ENCODE results near the gene NEDD9.
A peak's percentile ranks its signal among the peaks of the same experiment; 100 is the strongest.

Gene NEDD9, protein sequence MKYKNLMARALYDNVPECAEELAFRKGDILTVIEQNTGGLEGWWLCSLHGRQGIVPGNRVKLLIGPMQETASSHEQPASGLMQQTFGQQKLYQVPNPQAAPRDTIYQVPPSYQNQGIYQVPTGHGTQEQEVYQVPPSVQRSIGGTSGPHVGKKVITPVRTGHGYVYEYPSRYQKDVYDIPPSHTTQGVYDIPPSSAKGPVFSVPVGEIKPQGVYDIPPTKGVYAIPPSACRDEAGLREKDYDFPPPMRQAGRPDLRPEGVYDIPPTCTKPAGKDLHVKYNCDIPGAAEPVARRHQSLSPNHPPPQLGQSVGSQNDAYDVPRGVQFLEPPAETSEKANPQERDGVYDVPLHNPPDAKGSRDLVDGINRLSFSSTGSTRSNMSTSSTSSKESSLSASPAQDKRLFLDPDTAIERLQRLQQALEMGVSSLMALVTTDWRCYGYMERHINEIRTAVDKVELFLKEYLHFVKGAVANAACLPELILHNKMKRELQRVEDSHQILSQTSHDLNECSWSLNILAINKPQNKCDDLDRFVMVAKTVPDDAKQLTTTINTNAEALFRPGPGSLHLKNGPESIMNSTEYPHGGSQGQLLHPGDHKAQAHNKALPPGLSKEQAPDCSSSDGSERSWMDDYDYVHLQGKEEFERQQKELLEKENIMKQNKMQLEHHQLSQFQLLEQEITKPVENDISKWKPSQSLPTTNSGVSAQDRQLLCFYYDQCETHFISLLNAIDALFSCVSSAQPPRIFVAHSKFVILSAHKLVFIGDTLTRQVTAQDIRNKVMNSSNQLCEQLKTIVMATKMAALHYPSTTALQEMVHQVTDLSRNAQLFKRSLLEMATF

DNA sequence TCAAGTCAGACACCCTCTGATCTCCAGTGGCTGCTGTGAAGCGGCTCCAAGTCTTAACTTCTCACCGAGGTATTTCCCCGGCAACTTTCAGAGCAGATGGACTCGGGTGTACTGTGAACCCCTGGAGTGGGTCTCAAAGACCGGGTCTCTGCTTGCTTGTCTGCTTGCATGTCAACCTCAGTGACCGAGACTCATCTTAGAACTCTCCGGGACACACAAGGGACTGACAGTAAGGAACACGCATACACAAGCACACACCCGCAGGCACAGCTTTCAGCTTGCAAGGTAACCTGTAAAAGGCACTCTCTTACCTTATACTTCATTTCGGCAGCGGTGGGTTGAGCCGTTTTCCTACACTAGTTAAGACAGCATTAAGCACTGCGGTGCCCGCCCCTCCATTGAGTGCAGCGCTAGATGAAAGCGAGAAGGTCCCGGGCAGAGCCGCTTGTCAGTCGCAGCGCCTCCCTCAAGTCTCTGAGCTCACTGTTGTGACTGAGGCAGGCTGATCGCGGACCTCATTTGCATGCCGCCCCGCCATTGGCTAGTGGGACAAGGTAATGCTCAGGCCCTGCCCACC lies at the start of gene NEDD9:
TSS of gene NEDD9 (minus strand) at position 476 of the 577 bp plus-strand sequence. CDS start at position 323, 153 bp downstream.
- peak; percentile 68 to 82 for DNase-seq

DNA sequence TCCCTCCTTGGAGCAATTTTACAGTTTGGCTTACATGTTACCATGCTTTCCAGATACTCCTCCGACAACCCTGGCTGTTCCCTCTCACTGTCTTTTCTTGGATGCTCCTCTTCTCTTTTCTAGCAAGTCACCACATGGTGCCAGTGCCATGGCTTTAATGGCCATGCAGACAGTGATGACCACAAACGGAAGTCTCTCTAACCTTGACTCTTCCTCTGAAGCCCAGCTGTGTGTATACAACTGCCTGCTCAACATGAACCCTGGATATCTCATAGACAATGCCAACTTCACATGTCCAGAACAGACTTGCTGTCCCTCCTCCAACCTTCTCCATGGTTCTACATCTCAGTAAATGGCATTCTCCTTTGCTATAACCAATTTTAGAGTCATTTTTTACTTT lies 49.8 kb upstream of the NEDD9 start:
- DNase-seq = no peak

DNA sequence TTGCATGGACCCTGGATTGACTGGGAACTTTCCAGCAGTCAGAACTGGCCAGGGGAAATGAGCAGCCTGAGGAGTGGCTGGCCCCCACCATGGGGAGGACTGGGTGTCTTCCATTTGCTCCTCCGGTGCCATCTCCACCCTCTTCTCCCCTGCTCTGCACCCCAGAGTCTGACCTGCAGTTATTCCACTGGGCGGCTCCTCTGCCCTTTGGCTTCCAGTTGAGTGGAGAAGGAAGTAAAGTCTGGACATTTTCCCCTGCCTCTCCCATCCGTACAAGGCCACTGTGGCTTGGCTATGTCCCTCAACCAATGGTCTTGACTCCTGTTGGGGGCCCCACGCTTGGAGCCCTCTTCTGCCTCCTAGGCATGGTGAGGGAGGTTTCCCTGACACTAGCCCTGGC lies 47.9 kb upstream of the NEDD9 start:
- DNase-seq = no peak

DNA sequence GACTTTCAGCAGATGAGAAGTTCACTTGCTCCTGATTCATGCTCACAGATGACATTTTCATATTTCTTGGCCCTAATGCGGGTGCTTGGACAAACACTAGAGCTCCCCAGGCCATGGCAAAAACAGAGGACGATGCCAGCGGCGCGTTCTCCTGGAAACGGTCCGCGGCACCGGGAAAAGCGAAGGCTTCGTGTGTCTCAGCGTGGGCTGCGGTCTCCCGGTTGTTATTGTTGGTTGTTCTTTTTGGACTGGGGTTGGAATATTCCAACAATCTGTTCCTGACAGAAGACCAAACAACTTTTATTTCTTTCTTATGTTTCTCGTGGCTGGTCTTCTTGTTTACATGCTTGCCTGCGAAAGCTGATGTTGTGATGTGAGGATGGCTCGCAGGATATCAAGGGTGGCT lies 46.8 kb upstream of the NEDD9 start:
- no peak for DNase-seq

DNA sequence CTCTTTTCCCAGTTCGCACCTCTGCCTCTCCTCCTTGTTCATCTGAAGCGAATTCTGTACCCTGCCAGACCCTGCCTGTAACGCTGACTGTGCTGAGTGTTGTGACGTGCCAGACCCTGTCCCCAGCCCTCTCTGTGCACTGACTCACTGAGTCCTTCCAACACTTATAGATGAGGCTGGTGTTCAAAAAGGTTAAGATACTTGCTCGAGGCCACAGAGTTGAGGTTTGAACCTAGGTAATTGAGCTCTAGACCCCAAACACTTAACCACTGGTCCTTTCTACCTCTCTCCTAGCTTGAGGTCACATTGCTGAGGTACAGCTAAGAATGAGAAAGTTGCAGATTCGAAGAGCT lies 45.7 kb upstream of the NEDD9 start:
- DNase-seq = no peak

DNA sequence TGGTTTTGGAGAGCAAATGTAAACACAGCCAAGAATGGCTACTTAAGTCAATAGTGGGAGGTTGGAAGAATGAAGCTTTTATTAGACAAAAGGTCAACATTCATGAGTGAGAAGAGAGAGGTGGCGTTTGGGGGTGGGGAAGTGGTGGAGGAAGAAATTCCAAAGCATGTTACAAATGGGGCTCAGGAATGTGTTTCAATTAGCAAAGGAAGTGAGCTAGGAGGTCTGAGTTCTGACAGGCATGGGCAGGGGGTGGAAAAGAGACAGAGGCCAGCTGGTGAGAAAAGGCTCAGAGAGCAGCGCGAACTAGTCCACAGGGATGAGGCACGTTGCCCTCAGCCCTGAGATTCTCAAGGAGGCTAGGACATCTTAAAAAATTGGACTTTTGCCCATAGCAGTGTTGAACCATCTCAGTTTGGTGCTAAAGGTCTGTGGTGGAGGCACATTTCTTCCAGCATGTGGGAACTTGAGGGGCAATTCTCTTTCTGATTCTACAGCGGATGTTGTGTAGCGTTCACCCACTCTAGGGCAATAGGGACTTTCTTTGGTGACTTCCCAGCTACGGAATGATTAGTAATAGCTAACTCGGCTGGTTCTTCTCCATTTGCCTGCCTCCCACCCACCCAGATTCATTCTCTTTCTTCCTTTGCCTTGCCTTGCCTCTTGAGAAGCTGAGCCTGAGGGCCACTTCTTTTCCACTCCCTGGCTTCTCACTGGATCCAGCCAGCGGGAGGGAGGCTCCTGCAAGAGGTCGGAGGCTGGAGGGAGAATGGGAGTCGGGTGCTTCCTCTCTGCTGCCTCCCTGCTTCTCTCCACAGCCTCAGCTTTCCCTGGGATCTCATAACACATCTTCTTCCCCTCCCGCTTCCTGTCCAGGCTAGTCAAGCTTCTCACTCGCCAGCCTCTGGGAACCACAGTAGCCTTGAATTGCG lies 45.1 kb upstream of the NEDD9 start:
- no peak for DNase-seq

DNA sequence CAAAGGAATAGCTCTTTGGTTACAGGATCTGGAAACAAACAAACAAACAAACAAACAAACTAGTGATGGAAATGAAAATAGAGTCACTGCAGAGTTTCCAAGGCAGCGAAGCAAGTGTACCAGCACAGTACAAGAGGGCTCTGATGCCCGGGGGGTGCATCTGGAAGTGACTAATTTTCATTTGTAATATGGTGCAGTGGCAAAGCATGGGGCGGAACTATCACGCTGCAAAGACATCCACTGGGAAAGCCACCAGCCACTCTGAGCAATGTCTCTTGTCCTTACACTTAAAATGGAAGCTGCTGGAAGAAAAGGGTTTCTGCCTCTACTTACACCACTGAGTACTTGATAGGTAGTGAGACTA lies 44.4 kb upstream of the NEDD9 start:
- no peak for DNase-seq

DNA sequence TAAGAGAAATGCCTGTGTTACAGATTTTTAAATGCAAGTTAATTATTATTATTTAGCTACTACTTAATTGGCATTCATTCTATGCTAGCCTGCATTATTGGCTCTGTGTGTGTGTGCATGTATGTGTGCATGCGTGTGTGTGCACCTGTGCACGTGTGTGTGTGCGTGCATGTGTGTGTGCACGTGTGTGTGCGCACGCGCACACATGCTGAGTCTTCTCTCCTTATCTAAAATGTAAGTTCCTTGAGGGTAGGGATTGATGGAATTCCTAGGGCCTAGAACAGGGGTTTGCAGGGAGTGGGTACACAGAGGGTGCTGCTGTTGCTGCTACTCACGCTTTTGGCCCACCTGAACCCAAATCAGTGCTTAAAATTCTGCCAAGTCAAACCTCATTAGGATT lies 43.8 kb upstream of the NEDD9 start:
- DNase-seq = no peak

DNA sequence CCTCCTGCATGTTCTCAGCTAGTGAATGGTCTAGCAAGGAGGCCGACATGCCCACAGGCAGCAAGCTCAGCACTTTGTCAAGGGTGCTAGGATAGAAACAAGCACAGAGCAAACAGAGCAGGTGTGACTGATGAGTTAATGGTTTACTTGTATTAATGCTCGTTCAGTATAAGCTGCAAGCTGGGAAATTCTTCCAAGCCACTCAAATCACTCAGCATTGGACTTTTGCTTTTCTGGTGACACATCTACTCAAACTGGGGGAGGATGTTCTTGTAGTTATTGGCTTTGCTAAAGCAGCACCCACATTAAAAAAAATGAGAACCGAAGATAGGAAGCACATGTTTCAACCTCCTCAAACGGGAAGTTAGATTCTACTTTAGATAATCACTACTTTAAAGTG lies 43.1 kb upstream of the NEDD9 start:
- no peak for DNase-seq

DNA sequence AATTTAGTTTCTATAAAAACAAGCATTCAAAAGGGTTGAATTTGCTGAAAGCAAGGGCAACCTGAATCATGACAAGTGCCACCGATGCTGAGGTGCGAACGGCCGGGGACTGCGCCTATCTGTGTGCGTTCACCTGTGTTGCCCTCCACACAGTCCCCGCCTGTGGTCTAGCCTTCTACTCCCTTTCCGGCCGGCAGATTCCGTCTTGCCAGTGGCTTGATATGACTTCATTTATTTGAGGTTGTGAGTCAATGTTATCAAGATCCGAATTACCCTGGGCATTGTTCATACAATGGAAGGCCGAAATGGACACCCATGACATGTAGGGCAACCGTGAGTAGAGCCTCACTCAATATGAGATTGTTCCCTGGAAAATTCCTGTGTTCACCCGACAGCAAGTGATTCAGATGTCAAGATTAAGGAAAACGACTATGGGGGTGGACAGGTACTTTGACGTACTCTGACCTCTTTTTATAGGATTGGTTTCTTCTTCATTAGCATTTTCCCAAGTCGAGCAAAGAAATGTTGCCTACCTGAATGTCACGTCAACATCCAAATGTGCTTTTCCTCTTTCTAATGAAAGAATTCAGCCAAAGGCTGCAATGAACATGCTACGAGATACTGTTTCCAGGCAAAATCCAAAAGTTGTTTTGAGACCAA lies 41.1 kb upstream of the NEDD9 start:
- DNase-seq = no peak

DNA sequence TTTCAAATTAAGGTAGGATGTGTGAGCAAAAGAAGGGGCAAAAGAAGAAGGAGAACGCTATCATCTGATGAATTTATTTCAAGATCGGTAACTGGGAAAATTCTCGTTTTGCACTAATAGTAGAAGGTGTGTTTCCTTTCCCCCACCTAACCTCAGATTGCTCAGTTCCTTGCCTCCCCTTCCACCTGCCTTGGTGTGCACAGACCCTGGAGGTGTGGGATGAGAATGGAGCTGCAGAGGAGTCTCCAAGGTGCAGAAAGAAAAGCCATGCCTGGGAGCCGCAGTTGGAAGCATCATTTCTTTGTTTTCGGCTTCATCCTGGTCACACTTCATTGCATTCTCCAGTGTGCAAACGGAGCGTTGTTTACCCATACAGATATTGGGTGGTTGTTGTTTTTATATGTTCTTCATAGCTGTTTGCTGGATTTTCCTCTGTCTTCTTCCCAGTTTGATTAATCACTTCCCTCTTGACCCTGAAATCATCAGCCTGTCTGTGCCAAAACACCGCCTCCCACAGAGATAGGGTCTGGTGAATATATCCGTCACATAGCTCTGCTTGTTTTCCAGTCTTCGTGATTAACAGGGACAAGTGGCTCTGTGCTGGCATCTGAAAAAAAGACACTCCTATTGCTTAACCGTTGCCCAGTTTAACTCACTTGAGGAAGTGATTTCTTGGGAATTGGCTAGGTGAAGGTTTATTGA lies 40.2 kb upstream of the NEDD9 start:
- no peak for DNase-seq

DNA sequence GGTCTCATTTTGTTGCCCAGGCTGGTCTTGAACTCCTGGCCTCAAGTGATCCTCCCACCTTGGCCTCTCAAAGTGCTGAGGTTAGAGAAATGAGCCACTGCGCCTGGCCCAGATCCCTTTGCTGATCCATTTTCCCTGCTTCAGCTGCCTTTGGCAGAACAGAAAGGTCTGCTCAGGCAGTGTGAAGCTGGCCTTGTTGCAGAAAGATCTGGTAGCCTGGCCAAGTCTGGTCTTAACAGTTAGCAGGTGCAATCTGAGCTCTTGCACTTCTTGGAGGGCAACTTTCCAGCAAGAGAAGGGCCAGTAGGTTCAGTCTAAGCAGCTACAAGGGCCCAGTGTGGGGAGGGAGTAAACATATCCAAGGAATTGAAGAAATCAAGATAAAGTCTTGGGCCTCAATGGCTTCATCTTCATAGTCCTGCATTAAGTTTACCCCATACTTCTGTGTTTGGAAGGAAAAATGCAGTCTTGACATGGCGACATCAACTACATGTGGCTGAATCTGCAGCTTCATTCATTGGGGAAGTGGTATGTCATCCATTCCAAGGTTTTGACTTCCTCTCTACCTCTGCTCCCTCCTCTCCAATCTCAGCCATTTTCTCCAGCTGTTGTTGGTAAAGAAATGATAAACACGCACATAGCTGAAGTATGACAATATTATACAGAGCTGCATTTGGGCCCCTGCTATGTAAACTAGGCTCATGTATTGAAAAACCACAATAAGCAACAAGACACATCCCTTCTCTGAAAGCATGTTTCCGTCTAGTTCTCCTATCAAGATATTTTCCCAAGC lies 39.0 kb upstream of the NEDD9 start:
- DNase-seq = no peak

DNA sequence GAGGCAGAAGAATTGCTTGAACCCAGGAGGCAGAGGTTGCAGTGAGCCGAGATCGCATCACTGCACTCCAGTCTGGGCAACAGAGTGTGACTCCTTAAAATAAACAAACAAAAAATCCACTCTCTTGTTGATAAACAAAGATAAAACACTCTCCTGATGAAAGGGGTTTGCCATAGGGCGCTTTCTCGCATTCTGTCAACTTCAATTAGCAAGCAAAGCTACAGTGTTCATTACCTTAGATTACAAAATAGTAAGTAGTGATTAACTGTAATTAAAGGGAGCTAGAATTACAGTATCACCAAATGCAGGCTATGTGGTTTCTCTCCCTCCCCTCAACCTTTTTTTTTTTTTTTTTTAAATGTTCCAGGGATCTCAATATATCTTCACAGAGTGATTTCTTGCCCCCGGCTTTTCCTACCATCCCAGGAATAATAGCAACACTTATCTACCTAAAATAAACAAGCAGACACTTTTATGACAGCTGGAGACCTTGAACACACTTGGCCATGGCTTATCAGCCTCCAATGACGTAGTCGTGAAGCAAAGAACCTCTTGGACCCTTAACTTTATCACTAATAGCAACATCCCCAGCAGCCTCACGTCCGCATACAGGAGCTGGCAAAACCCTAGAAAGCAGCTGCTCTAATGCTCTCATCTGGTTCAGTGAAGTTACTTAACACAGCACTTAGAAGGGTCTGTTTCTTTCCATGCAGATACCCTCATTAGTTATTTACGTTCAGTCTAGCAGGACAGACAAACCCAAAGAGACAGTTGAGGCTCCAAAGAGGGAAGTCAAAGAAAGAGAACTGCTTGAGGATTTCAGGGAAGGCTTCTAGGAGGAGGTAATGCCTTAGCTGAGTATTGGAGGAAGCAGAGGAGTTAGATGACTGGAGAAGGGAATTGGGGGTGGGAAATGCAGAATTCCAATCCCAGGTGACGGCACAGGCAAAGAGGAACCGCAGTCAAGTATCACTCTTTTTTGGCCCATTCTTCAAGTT lies 37.9 kb upstream of the NEDD9 start:
- DNase-seq = no peak

DNA sequence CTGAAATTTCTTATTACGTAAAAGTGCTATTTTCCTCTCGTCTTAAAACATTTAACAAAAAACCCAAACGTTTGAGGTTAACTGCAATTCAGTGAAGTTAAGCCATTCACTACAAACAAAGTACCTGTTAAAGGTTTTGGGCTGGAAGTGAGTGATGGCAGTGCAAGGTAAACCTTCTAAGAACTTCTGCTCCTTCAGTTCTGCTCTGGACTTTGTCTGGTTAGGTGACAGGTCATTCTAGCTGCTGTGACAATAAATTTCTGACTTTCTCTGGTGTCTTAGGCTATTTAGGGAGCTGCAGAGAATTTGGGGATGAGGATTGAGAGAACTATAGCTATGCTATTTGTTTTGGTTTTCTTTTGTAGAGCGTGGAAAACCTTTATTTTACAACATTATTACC lies 36.5 kb upstream of the NEDD9 start:
- no peak for DNase-seq

DNA sequence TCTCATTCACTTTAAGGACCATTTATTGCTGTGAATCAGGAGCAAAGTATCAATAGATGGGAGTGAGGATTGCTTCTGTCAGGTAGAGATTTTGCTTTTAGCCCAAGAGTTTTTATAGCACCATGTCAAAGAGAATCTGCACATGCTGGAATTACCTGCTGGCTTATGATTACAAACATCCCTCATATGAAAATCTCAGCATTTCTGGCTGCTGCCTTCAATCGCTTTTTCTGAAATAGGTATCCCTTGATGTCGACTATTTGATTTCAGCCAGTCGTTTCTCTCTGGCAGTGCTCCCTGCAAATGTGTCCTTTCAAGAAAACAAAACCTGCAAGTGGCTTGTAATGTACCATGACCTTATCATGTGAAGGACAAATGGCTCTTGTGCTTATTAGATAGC lies 34.5 kb upstream of the NEDD9 start:
- DNase-seq = no peak

DNA sequence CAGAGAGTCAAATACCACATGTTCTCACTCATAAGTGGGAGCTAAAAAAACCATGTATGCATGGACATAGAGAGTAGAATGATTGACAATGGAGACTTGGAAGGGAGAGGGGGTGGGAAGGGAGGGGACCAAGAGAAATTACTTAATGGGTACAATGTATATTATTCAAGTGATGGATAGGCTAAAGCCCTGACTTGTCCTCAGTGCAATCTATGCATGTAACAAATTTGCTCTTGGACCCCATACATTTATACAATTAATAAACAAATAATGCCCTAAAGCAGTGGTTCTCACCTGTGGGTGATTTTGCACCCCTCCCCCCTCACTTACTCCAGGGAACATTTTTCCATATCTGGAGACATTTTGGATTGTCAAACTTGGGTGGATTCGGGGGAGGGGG lies 33.5 kb upstream of the NEDD9 start:
- no peak for DNase-seq

DNA sequence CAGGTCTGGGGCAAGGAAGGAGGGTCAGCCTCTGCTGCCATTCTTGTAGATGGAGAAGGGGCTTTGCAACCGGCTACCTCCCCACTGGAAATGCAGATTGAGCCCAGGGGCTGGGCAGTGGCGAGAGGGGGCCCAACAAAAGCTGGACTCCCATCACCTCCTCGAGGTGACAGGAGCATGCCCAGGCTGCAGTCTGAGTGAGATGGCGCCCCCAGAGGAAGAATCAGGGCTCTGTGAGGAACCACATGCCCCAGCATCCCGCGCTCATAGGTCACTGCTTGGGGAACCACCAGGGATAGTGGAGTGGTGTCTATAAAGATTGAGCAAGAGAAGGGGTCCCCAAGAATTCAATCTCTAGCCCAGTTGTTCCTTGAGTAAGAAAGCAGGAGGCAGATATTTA lies 31.6 kb upstream of the NEDD9 start:
- no peak for DNase-seq

DNA sequence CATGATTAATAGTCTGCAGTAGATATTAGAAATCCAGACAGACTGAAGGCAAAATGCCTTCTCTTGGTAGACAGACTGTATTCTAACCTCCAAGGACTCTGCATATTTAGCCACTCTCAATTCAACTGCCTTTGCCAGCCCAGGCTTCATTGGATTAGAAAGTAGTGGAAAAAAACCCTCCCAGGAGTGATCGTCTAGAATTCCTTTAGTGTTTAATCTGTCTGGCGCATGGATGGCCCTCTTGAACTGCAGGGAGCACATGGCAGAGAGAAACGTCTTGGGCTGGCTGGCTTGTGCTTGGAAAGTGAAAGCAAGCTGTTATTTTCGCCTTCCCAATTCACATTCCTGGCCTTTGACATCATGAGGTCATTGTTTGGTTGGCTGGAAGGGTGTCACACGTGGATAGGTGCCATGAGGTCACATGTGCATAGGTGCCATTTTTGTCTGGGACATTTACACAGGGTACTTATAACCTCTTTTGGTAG lies 30.9 kb upstream of the NEDD9 start:
- no peak for DNase-seq

DNA sequence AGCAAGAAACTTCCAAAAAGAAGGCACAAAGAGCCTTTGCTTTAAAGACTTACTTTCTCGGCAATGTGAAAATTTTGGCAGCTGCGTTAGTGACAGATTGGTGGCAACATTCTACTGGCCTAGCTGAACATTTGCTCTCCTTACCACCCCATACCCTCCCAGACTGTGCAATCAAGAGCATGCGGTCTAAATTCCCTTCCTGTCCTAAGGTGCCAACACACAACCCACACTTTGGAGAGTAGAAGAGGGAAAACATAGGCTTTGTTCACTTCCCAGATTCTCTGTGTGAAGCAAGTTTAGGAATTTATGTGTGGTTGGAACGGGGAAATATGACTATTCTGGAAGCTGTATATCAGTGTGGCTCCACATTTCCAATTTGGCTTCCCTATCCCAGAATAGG lies 29.8 kb upstream of the NEDD9 start:
- no peak for DNase-seq

Data from NCI-H1930 (cell line).